ENCODE measurements around the gene TRMT61A.

Gene TRMT61A

DNA sequence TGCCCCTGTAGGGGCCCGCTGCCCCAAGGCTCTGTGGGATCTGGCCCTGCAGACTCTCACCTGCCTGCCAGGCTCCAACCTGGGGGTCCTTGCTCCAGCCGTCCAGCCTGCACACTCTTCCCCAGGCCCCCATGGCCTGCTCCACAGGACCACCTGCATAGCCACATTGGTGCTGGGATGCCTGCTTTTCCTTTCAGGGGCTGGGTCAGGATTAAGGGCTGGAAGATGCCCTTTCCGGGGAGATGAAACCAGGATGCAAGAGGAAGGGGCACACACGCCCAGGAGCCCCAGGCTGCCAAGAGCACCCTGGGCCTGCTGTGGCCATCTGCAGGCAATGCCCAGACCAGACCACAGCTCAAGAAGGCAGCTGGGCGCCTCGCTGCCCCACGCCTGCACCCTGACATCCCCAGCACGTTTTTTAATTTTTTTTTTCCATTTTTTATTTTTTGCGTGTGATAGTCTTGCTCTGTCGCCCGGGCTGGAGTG lies 18.5 kb downstream of the TRMT61A start:
- no peak for DNase-seq (ENCODE audit: low read depth)

DNA sequence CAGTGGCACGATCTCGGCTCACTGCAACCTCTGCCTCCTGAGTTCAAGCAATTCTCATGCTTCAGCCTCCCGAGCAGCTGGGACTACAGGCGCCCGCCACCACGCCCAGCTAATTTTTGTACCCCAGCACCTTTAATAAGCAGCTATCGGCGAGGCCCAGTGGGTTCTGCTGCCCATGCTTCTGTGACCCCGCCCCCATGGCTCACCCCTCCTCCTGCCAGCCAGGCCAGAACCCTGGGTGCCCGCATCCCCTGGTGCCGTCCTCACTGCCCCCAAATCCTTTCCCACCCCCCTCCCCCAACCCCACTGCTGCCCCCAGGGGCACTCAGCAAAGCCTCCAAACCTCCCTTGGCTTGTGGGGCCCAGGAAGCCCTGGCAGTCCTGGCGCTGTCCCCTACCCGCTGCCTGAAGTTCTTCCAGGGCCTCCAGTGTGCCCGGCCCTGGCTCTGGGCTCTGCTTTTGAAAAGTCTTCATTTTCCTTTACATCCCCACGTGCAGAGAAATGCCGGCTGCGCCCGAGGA lies 19.0 kb downstream of the TRMT61A start:
- DNase-seq (ENCODE audit: low read depth), result no peak

DNA sequence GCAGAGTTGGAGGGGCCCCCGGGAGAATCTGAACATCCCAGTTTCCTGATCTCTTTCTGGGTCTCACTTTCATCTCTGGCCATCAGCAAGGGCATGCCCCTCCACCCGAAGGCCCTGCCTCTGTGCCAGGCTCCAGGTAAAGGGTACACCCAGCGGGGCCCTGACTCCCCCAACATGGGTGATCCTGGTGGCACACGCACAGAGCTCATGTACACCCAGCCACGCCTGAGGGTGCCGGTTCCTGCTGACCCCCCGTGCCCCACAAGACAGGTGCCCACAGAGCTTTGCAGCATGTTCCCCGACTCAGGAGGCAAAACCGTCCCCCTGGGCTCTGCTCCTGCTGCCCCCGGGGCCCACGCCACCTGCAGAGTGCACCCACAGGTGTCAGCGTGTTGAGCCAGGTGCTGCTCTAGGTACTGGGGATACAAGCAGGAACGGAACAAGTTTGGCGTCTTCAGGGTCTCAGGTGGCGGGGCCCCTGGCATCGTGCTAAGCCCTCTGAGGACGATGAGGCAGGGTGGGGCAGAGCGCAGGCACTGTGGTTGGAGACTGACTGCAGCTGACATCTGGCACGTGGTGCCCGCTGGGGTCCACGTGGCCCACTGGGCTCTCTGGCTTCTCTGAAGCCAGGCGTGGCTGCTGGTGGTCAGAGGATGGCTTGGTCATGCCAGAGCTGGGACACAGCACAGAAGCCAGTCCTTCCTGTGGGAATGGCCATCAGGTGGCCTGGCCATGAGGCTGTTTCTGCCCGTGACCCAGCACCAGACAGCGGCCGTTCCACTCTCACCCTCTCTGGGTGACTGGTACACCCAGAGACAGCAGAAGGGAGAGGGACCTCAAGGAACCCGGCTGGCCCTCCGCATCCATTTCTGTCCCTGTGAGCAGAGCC lies 19.7 kb downstream of the TRMT61A start:
- no peak for DNase-seq (ENCODE audit: low read depth)

GRCh38 chr14:103549361-103550311 lies 20.6 kb downstream of the TRMT61A start:
- no peak for DNase-seq (ENCODE audit: low read depth)

DNA sequence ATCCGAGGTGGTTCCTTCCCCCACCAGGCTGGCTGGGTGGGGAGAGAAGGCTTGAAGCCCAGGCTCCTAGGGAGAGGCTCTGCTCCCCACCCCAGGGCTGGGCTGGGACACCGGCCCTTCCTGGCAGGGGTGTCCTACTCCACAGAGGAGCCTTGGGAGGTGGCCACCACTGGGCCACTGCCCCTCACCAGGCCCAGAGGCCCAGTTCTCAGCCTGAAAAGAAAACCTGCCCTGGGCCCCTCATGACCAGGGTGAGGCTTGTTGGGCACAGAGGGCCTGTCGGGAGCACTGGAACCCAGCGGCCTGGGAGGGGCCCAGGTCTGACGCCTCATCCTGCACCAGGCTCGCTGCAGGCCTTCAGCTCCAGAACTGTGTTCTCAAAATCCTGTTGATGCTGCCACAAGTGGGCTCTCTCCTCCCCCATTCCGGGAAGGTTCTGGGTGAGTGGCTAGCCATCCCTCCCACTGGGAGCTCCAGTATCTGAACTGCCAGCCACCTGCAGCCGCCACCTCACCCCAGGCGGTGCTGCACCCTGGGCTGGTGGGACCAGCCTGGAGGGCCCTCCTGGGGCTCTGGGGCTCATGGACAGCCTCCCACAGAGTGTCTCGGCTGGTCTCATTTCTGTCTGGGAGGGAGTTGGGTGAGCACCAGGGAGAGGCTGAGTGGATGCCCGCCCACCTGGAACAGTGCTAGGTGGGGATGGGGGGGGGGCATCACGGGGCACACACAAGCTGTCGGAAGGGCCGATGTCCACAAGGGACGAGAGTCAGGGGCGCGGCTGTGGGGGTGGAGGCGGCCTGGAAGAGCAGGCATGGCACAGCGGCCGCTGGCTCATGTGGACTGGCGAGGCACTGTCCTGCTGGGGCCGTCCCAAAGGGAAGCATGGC lies 21.7 kb downstream of the TRMT61A start:
- no peak for DNase-seq (ENCODE audit: low read depth)

DNA sequence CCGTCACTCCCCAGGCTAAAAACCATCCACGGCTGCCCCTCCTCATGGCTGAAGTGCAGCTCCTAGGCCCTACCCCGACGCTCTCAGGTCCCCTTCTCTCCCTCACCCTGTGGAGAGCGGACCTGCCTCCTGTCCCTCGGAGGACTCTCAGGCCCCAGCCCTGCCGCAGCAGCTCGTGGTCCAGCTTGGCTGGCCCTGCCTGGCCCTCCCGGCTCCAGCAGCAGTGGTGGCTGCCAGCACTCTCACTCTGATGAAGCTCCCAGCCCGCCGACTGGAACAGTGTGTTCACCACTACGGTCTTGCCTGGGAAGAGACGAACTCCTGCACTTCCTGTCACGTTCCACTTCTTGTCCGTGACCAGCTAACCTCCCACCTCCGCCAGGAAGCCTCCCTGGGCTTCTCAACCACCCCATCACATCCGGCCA lies 22.4 kb downstream of the TRMT61A start:
- no peak for DNase-seq (ENCODE audit: low read depth)

GRCh38 chr14:103552011-103552845 lies 23.2 kb downstream of the TRMT61A start:
- DNase-seq (ENCODE audit: low read depth), result no peak

GRCh38 chr14:103552846-103553210 lies 23.8 kb downstream of the TRMT61A start:
- DNase-seq (ENCODE audit: low read depth), result no peak

DNA sequence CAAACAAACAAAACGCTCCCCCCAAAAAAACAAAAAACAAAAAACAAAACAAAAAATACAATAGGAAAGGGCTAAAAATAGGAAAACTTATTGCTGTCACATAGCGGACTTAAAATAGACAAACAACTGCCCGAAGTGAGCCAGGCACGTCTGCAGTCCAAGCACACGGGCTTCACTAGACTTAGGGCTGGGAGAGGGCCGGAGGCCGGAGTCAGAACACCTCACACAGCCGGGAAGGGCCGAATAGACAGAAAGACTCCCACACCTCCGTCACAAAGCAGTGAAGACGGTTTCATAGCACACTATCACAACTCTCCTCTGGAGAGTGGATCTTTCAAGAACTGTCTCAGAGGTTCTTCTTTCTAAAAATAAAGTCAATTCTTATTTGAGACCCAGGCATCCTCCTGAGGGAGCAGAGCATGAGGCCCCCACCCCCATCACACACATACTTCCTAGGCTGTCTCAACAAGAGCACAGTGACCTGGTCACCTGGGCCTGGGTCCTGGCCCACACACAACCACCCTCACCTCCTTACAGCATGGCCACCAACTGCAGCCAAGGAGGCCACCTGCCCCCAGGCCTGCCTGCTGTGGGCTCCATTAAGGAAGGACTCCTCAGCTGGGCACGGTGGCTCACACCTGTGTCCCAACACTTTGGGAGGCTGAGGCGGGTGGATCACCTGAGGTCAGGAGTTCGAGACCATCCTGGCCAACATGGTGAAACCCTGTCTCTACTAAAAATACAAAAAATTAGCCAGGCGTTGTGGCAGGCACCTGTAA lies 26.8 kb downstream of the TRMT61A start:
- DNase-seq (ENCODE audit: low read depth), result no peak

DNA sequence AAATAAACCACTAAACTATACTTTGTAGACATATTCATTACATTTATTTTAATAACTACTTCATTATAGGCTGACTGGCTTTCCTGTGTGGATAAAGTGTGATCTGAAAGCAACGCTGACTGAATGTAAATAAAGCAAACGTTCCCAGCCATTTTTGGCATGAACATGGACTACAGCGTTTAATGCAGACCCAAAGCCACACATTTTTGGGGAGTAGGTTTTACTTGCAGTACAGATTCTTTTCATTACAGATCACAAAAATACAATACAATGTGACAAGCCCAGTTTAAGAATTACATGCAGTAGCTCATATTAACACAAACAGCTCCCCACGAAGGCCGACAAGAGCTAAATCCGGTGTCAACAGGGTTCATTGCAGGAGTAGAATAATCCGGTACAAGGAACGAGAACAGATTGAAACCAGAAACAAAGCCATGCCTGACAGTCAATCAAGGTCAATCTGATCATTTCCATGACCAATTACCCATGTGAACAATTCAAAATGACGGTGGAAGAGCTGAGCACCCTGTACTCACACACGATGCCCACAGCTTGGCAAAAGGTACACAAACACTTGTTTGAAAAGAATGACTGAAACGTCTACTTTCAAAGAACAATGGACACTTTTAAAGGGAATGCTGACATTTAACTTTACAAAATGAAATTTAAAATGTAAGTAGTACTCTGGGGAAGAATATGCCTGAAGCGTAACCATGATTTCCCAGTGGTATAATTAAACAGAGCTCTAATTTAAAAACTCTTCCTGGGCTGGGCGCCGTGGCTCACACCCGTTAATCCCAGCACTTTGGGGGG lies 28.2 kb downstream of the TRMT61A start:
- no peak for DNase-seq (ENCODE audit: low read depth)

DNA sequence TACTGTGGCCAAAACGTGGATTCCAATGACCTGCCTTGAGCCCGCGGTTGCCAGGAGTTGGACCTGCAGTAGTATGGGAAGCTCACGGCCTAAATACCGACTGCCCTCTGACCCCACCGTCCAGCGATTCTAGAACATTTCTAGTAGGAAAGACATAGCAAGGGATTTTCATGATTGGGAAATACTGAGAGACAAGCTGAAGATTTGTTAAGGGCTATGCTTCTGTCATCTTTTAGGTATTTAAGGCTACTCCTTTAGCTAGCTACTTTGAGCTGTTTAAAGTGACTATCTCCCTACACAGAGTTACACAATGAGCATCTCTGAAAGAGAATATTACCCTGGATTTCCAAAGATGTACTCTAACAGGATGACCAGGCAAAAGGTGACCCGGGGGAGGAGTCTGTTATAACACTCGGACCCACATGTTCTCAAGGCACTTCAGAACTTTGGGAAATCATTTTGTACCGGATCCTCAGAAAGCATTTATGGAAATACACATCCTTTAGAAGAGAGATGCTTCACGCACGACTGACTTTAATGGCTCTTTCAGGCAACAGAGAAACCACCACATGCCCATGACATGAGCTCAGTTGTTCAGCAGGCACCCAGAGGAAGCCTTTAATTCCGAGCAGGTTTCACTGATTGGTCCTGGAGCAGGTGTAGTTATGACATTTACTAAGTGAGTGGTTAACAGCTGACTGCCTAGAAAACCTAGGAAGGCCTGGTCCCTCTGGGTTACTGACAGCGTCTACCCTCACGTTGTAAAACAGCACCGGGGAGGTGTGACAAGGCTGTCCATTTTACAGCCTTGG lies 29.3 kb downstream of the TRMT61A start:
- no peak for DNase-seq (ENCODE audit: low read depth)

DNA sequence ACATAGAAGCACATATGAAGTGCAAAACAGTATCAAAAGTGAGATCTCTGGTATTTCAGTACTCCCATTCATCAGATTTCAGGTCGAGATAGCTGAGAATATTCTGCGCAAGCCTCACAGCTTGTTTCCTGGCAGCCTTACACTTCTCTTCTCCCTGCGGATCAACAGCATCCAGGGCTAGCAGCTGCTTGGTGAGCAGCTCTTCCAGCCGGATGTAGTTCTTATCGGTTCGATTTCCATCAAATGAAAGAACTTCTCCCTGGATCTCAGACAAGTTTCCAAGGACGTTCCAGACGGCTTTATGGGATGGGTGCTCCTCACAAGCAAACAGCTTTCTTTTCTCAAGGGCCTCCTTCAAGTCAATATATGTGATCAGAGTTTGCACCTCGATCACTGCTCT lies 30.8 kb downstream of the TRMT61A start:
- DNase-seq (ENCODE audit: low read depth), result no peak

DNA sequence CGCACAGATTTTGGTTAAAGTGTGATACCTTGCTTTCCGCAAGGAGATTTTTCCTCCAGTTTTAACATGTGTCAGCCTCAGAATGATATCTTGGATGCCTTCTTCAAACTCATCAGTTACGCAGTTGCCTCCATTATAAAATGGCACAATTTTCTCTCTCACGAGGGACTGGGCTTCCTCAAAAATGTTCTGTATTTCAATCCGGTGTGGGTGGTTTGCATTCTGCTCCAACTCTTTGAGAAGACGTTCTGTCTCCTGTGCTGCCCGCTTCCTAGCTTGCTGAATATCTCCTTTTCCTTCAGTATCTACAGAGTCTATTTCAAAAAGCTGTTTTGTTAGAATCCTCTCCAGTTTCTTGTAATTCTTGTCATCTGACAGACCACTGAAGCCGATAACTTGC lies 31.7 kb downstream of the TRMT61A start:
- DNase-seq (ENCODE audit: low read depth), result no peak

DNA sequence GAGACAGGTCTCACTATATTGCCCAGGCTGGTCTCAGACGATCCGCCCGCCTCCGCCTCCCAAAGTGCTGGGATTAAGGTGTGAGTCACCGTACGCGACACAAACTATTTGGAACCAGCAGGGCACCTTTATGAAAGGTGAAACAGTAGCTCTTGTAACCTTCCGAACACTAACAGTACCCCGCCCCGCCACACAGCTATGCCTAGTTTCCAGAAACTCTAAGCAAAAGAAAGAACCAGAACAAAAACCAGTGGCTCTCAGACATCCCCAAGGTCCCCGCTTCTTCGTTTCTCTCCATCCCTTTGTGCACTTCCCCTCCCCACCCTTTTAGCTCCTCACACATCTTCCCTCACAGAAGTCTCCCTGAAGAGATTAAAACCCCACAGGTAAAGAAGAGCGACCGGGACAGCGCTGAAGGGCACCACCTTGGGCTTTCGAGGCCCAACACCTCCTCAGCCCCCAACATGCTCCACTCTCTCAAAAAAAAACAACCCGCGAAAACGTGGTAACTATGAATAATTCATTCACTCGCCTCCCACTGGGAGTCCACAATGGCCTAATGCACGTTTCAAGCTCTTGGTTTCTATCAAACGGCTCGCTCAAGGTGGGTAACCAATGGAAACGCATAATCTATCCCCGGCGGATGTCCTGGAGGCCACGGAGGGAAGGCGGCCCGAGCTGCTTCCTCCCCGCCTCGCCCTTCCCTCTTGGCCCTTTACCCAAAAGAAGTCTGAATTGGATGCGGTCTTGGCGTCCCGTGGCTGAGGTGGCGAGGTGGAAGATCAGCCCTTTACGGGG lies 32.6 kb downstream of the TRMT61A start:
- peak; percentile 13 for DNase-seq (ENCODE audit: low read depth)

- DNase-seq (ENCODE audit: low read depth), result no peak
These were observed 33.1 kb downstream of the TRMT61A start for GRCh38 chr14:103562179-103562428.

DNA sequence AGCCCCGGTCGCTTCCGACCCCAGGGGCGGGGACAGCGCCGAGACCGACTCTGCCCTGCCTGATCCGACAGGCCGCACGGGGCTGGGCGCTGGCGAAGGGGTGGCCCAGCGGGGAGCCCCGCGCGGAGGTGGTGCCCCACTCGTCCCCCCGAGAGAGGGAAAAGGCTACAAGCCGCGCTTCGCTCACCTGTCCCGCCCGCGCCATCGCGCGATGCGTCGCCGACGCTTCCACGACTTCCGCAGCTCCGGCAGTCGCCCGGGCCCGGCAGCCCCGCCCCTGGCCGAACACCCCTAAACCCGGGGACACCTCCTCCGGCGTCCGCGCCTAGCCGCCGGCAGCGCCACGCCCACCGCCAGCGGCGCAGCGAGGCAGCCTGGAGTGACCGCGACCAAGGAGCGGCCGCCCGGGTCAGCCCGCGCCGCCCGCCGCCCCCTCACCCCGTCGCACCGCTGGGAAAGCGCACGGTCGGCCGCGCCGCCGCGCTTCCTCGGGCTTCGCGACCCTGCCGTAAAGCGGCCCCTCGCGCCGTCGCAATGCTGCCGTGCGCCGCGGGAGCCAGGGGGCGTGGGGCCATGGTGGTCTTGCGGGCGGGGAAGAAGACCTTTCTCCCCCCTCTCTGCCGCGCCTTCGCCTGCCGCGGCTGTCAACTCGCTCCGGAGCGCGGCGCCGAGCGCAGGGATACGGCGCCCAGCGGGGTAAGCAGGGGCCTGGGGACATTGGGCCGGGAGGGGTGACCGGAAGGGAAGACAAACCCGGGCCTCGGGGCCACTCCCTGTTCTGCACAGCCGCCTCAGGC lies 33.6 kb downstream of the TRMT61A start, which contains the start of the genes BAG5 and COA8:
Gene BAG5 (minus strand): TSS at position 229 of the 797 bp plus-strand sequence. CDS start 1,493 bp downstream, outside the sequence.
Gene COA8 (plus strand): TSS at position 532 of the 797 bp plus-strand sequence. CDS start 42 bp downstream, at position 574.
- peak; percentile 77 for DNase-seq (ENCODE audit: low read depth)

All from T follicular helper cell (primary cell).